Neural crest cell (in vitro differentiated cells): ENCODE results near the gene NUMA1. TPM values are rescaled to one million over a fixed set of nuclear protein-coding genes. Genes with fewer than 3 reads are reported as not detected.
A peak's percentile ranks its signal among the peaks of the same experiment; 100 is the strongest.

Experiments used
- DNase-seq: peaks from one replicate; pipeline ENCODE4 v3.0.0; 2021; ENCODE audit warnings: low read depth, mixed read lengths, low spot score
- H3K27ac Mint-ChIP-seq: one replicate; pipeline ENCODE4 v1.8.0; 2021; ENCODE audit warnings: mild to moderate bottlenecking, mixed read lengths; ENCODE audit not compliant: unreplicated experiment
- H3K27me3 Mint-ChIP-seq: 2 replicates; pipeline ENCODE4 v1.8.0; 2021; ENCODE audit warnings: low read depth, mild to moderate bottlenecking, mixed read lengths
- H3K36me3 Mint-ChIP-seq: 2 replicates; pipeline ENCODE4 v1.8.0; 2021; ENCODE audit warnings: low read depth, mild to moderate bottlenecking, mixed read lengths
- H3K4me1 Mint-ChIP-seq: 2 replicates; pipeline ENCODE4 v1.8.0; 2021; ENCODE audit warnings: mixed read lengths
- H3K4me3 Mint-ChIP-seq: one replicate; pipeline ENCODE4 v1.8.0; 2021; ENCODE audit warnings: mild to moderate bottlenecking, mixed read lengths
- H3K9me3 Mint-ChIP-seq: 2 replicates; pipeline ENCODE4 v1.8.0; 2021; ENCODE audit warnings: mixed read lengths
- total RNA-seq: library from RNA; stranded (reverse); gene quantifications from 2 replicates; pipeline ENCODE4 v1.2.1, GENCODE V29; 2021
- TF ChIP-seq, protein P1 (sequence below): fragments of 200-600 bp; sonication (generic); conservative IDR thresholded peaks from 2 replicates; pipeline ENCODE4 v1.5.0; 2021; ENCODE audit warnings: antibody characterized with exemption, mild to moderate bottlenecking

NUMA1 gene
- total RNA-seq, 1 donor from 2014 or later = 179 TPM

DNA sequence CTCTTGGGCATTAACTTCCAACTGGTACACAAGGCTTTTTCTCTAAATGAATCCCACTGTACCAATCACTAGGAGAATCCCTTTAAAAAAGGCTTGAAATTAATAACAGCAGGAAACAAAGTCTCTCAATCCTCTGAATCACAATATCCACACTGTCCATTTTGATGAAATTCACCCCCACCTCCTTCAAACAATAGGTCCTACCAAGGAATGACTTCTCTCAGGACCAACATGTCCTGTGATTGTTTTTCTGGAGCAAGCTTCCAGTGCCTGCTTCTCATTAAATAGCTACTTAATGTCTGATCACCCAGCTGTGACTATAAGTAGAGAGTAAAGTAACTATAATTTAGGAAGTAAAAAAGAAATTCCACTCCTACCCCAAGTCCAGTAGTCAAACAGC is 13.1 kb downstream of the NUMA1 start:
- H3K4me1 Mint-ChIP-seq = peaks cover 30% of the 10 kb centered on the region
- H3K27me3 Mint-ChIP-seq = no peaks in the 10 kb centered on the region
- no peak overlapping the region for H3K4me3 Mint-ChIP-seq
- TF ChIP-seq, protein P1, sequence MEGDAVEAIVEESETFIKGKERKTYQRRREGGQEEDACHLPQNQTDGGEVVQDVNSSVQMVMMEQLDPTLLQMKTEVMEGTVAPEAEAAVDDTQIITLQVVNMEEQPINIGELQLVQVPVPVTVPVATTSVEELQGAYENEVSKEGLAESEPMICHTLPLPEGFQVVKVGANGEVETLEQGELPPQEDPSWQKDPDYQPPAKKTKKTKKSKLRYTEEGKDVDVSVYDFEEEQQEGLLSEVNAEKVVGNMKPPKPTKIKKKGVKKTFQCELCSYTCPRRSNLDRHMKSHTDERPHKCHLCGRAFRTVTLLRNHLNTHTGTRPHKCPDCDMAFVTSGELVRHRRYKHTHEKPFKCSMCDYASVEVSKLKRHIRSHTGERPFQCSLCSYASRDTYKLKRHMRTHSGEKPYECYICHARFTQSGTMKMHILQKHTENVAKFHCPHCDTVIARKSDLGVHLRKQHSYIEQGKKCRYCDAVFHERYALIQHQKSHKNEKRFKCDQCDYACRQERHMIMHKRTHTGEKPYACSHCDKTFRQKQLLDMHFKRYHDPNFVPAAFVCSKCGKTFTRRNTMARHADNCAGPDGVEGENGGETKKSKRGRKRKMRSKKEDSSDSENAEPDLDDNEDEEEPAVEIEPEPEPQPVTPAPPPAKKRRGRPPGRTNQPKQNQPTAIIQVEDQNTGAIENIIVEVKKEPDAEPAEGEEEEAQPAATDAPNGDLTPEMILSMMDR = no peak
- no peak for DNase-seq
- peaks cover 3% of the 10 kb centered on the region for H3K36me3 Mint-ChIP-seq
- no peaks in the 10 kb centered on the region for H3K9me3 Mint-ChIP-seq
- H3K27ac Mint-ChIP-seq = peak overlapping the region; percentile 83

DNA sequence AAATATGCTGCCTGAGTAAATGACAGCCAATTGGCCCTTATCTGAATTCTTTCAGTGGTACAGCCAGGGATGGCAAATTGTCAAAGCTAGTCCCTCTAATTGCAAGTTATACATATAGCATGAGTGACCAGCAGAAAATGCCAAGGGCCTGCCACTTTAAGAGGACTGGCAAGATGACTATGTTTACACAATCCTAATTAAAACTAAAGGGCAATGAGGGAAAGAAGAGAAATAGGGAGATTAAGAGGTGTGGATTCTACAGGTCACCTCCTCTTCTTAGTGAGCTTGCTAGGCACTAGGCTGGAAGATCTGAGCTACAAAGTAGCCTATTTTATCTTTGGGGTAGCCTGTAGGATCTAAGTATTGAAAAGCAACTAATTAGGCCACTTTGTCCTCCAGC is 13.5 kb downstream of the NUMA1 start:
- Mint-ChIP-seq H3K4me3 (no peak overlapping the region), H3K36me3 (peaks cover 4% of the 10 kb centered on the region), H3K27ac (no peak overlapping the region), H3K4me1 (peaks cover 26% of the 10 kb centered on the region), H3K9me3 (no peaks in the 10 kb centered on the region), H3K27me3 (no peaks in the 10 kb centered on the region)
- no peak for DNase-seq
- TF ChIP-seq, protein P1 = no peak

DNA sequence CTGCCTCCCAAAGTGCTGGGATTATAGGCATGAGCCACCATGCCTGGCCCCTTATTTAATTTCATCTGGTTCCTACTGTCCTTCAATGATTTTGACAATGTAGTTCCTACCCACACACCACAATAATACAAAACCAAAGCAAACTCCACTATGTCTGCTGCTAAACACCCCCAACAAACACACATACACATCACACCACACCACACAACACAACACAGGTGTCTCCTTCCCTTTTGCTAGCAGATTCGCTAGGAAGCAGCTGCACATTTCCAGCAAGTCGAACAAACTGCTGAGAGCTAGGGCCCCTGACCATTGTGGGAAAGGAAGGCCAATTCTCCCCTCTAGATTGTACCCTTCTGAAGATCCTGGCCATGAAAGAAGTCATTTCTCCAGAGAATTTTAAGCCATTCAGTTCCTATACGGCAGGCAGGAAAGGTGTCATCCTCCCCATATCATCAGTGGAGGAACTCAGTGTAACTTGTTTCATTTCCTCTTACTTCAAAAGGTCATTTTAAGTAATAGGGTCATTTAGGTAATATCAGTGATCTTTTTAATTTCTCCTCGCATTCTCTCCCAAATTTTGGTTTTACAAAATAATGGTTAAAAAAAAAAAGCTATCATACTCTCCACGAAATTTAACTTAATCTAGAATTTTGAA is 18.5 kb downstream of the NUMA1 start:
- H3K27ac Mint-ChIP-seq = no peak overlapping the region
- TF ChIP-seq, protein P1 = no peak

DNA sequence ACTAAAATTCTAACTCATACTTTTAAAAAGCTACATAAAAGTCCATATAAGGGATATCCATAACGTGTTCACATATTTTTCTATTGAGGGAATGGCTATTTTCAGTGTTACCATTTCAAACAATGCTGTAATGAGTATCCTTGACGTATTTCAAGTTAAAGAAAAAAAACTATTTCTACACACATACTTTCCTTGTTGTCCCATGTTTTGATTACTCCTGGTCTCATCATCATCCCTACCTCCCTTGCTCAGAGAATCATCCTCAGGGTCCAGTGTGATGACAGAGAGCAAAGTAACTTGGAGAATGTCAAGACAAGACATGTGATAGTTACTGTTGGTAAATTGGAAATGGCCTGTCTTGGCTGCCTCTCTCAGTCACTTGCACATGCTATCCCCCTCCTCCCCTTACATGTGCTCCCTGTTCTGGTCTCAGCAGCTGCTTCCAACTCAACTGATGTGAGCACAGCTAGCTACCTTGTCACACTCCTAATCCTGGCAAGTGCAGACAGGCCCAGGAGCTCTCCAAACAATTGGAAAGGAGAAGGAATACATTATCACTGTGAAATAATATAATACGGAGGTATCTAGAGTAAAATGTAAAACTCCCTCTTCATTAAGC is 21.8 kb downstream of the NUMA1 start:
- TF ChIP-seq, protein P1 = no peak
- no peaks in the 10 kb centered on the region for H3K27me3 Mint-ChIP-seq
- no peak for DNase-seq
- H3K36me3 Mint-ChIP-seq = peaks cover 4% of the 10 kb centered on the region
- H3K4me3 Mint-ChIP-seq = no peak overlapping the region
- no peaks in the 10 kb centered on the region for H3K9me3 Mint-ChIP-seq
- H3K4me1 Mint-ChIP-seq = no peaks in the 10 kb centered on the region
- no peak overlapping the region for H3K27ac Mint-ChIP-seq

More for the DNA sequence above, 18.5 kb downstream of the NUMA1 start:
- DNase-seq = no peak
- no peaks in the 10 kb centered on the region for H3K27me3 Mint-ChIP-seq
- H3K36me3 Mint-ChIP-seq = peaks cover 4% of the 10 kb centered on the region
- H3K9me3 Mint-ChIP-seq = no peaks in the 10 kb centered on the region
- H3K4me3 Mint-ChIP-seq = no peak overlapping the region
- no peaks in the 10 kb centered on the region for H3K4me1 Mint-ChIP-seq

DNA sequence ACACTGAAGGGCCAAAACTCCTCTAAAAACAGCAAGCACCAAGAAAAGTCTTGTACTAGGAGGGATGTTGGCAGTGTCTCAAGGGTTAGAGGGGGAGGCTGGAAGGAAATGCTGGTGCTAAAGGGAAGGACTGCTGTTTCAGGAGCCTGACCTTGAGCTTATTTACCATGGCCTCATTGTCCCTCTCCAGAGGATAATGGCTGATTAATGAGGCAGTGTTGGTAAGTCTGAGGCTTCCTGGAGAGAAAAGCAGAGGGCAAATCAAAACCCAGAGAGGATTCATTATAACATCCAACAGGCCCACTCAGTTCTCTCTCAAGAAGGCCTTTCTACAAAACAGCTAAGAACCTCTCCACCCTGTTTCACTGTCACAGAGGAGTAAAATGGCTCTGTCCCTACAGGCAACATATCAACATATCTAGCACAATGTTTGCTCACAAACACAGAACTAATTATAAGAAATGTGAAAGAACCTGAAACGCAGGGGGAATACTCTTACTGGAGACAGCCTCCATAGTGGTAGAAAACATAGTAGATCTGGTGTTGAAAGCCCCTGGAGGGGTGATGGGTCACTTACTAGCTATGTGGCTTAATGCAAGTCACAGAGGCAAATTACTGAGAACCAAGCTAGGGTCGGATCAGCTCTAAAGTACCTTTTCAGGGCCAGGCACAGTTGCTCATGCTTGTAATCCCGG is 31.4 kb downstream of the NUMA1 start:
- TF ChIP-seq, protein P1 = no peak
- peak overlapping the region; percentile 95 for H3K27ac Mint-ChIP-seq
- no peaks in the 10 kb centered on the region for H3K9me3 Mint-ChIP-seq
- peaks cover 3% of the 10 kb centered on the region for H3K36me3 Mint-ChIP-seq
- H3K27me3 Mint-ChIP-seq = no peaks in the 10 kb centered on the region
- H3K4me3 Mint-ChIP-seq = no peak overlapping the region
- peaks cover 14% of the 10 kb centered on the region for H3K4me1 Mint-ChIP-seq
- no peak for DNase-seq
